ENCODE data around the gene CYP2S1.

- TF ChIP-seq, protein P1, sequence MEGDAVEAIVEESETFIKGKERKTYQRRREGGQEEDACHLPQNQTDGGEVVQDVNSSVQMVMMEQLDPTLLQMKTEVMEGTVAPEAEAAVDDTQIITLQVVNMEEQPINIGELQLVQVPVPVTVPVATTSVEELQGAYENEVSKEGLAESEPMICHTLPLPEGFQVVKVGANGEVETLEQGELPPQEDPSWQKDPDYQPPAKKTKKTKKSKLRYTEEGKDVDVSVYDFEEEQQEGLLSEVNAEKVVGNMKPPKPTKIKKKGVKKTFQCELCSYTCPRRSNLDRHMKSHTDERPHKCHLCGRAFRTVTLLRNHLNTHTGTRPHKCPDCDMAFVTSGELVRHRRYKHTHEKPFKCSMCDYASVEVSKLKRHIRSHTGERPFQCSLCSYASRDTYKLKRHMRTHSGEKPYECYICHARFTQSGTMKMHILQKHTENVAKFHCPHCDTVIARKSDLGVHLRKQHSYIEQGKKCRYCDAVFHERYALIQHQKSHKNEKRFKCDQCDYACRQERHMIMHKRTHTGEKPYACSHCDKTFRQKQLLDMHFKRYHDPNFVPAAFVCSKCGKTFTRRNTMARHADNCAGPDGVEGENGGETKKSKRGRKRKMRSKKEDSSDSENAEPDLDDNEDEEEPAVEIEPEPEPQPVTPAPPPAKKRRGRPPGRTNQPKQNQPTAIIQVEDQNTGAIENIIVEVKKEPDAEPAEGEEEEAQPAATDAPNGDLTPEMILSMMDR (IDR thresholded peaks at IDR 0.05) = no peak
- no peak for TF ChIP-seq POLR2AphosphoS5 (IDR thresholded peaks at IDR 0.05)
These were observed 1.1 kb downstream of the CYP2S1 start for GRCh38 chr19:41194157-41194552.
